HCT116 (cell line): ENCODE measurements around the gene PYGB. TPM values are rescaled to one million over a fixed set of nuclear protein-coding genes. Genes with fewer than 3 reads are reported as not detected.

Experiments
- ATAC-seq: fragments of 200-7000 bp; cut with Tn5 transposase; 2 replicates; pipeline ENCODE4 v1.9.1; 2020; ENCODE audit warnings: mild to moderate bottlenecking, moderate library complexity
- Bru-seq: library from RNA; stranded (reverse); fragments of 400-500 nt; gene quantifications from one replicate; lab custom pipeline; 2021; lab: Mats Ljungman, UMichigan
- BruChase-seq, 2 experiments: library from RNA; stranded (reverse); fragments of 400-500 nt; gene quantifications; one replicate each; lab custom pipeline; 2021; lab: Mats Ljungman, UMichigan
- BruUV-seq: library from RNA; stranded (reverse); fragments of 400-500 nt; replicated peaks from 2 replicates; lab custom pipeline; 2021; lab: Mats Ljungman, UMichigan
- CTCF ChIA-PET: fragments of 300-600 bp; sonication (Branson Sonifier 250); formaldehyde crosslinking; loops from one replicate; lab custom pipeline; 2021; ENCODE audit warnings: antibody characterized with exemption; lab: Charles Lee
- POLR2A ChIA-PET: fragments of 300-600, 350-600 bp; sonication (Branson Sonifier 250); formaldehyde crosslinking; loops from one replicate; lab custom pipeline; 2021; ENCODE audit warnings: antibody characterized with exemption; lab: Charles Lee
- RAD21 ChIA-PET, 2 experiments: fragments of 300-600 bp; sonication (Branson Sonifier 250); formaldehyde crosslinking; loops; one replicate each; lab custom pipeline; 2023; ENCODE audit warnings: low total read pairs in 2 of 2; ENCODE audit not compliant: uncharacterized antibody in 2 of 2, unreplicated experiment in 2 of 2, low non-redundant PET in 1 of 2; lab: Charles Lee
- DNase-seq: peaks from one replicate; pipeline ENCODE4 v3.0.0-alpha.2; 2010; ENCODE audit warnings: low read depth, low spot score
- H2AFZ ChIP-seq: fragments of 200-600 bp; shearing (Covaris generic), sonication (generic); 2 replicates; pipeline ENCODE4 v1.6.1; 2017; ENCODE audit warnings: low read depth, mixed run types, mixed read lengths, antibody characterized with exemption, low read length; ENCODE audit not compliant: poor library complexity, severe bottlenecking
- H3K27ac ChIP-seq: 2 replicates; pipeline ENCODE4 v1.5.1; 2012; ENCODE audit warnings: low read depth, low read length
- H3K27me3 ChIP-seq: fragments of 200-600 bp; sonication (generic); 2 replicates; pipeline ENCODE4 v1.6.1; 2016; ENCODE audit warnings: mixed run types, low read length, mixed read lengths; ENCODE audit not compliant: insufficient read depth
- H3K36me3 ChIP-seq, 2 experiments: fragments of 200-500 bp in 1 of 2; fragments of 200-600 bp in 1 of 2; sonication (Bioruptor generic) in 1 of 2; sonication (generic) in 1 of 2; 2 replicates each; pipeline versions ENCODE4 v1.5.1 to v1.6.1; 2014 to 2016; ENCODE audit warnings: low read length in 2 of 2, inconsistent platforms in 1 of 2, mixed read lengths in 1 of 2, mixed run types in 1 of 2; ENCODE audit not compliant: insufficient read depth in 2 of 2, control insufficient read depth in 1 of 2
- H3K4me1 ChIP-seq, 2 experiments: fragments of 200-600 bp in 1 of 2; sonication (generic) in 1 of 2; 2 replicates each; pipeline versions ENCODE4 v1.5.1 to v1.6.1; 2012 to 2017; ENCODE audit warnings: low read length in 2 of 2, inconsistent platforms in 1 of 2, mild to moderate bottlenecking in 1 of 2, mixed read lengths in 1 of 2, mixed run types in 1 of 2, moderate library complexity in 1 of 2; ENCODE audit not compliant: insufficient read depth in 2 of 2, control insufficient read depth in 1 of 2
- H3K4me2 ChIP-seq: fragments of 200-600 bp; sonication (generic); 2 replicates; pipeline ENCODE4 v1.6.1; 2017; ENCODE audit warnings: mixed run types, low read length, mixed read lengths
- H3K4me3 ChIP-seq, 2 experiments: fragments of 200-600 bp in 1 of 2; sonication (generic) in 1 of 2; replicated peaks in 1 of 2; 2 replicates each; pipeline ENCODE4 v1.5.1; 2011 to 2016; ENCODE audit warnings: low read length in 2 of 2, control low read depth in 1 of 2, low read depth in 1 of 2, mild to moderate bottlenecking in 1 of 2, mixed read lengths in 1 of 2, mixed run types in 1 of 2
- H3K79me2 ChIP-seq: fragments of 200-600 bp; sonication (generic); 2 replicates; pipeline ENCODE4 v1.6.1; 2017; ENCODE audit warnings: mild to moderate bottlenecking, mixed run types, low read length, moderate library complexity, mixed read lengths; ENCODE audit not compliant: insufficient read depth
- H3K9ac ChIP-seq: fragments of 200-600 bp; sonication (generic); 2 replicates; pipeline ENCODE4 v1.6.1; 2016; ENCODE audit warnings: low read length, mixed read lengths
- H3K9me2 ChIP-seq: fragments of 200-600 bp; sonication (generic), shearing (Covaris generic); 2 replicates; pipeline ENCODE4 v1.6.1; 2017; ENCODE audit warnings: mixed run types, mild to moderate bottlenecking, moderate library complexity; ENCODE audit not compliant: insufficient read depth
- H3K9me3 ChIP-seq, 2 experiments: fragments of 200-500 bp in 1 of 2; fragments of 200-600 bp in 1 of 2; sonication (Bioruptor generic) in 1 of 2; sonication (generic) in 1 of 2; 2 replicates each; pipeline ENCODE4 v1.6.1; 2014 to 2017; ENCODE audit warnings: low read length in 2 of 2, mixed read lengths in 2 of 2, inconsistent platforms in 1 of 2, low read depth in 1 of 2, mild to moderate bottlenecking in 1 of 2, mixed run types in 1 of 2, moderate library complexity in 1 of 2; ENCODE audit not compliant: control insufficient read depth in 1 of 2, insufficient read depth in 1 of 2
- H4K20me1 ChIP-seq: fragments of 200-600 bp; sonication (generic), shearing (Covaris generic); 2 replicates; pipeline ENCODE4 v1.6.1; 2017; ENCODE audit warnings: mixed run types, mild to moderate bottlenecking, moderate library complexity; ENCODE audit not compliant: insufficient read depth
- EZH2 ChIP-seq: fragments of 200-600 bp; sonication (generic); IDR thresholded peaks from 2 replicates; pipeline ENCODE4 v1.6.1; 2017; ENCODE audit warnings: antibody characterized with exemption, mixed run types
- FOSL1 ChIP-seq: IDR thresholded peaks from 2 replicates; pipeline ENCODE4 v1.6.1; 2012; ENCODE audit warnings: low read depth
- MAX ChIP-seq: IDR thresholded peaks from 2 replicates; pipeline ENCODE4 v1.6.1; 2012
- POLR2A ChIP-seq: IDR thresholded peaks from 2 replicates; pipeline ENCODE4 v1.7.0; 2011; ENCODE audit warnings: borderline replicate concordance; ENCODE audit not compliant: insufficient read depth, insufficient read length; ENCODE audit errors: extremely low read depth
- POLR2AphosphoS5 ChIP-seq: IDR thresholded peaks from 2 replicates; pipeline ENCODE4 v1.6.1; 2011; ENCODE audit warnings: mild to moderate bottlenecking, low read depth, low read length, moderate library complexity
- SIN3A ChIP-seq: IDR thresholded peaks from 2 replicates; pipeline ENCODE4 v1.6.1; 2012; ENCODE audit warnings: low read depth
- SP1 ChIP-seq: IDR thresholded peaks from 2 replicates; pipeline ENCODE4 v1.6.1; 2012; ENCODE audit warnings: low read depth
- SRF ChIP-seq: IDR thresholded peaks from 2 replicates; pipeline ENCODE4 v1.6.1; 2012; ENCODE audit warnings: low read depth
- YY1 ChIP-seq: IDR thresholded peaks from 2 replicates; pipeline ENCODE4 v1.6.1; 2011; ENCODE audit warnings: low read length, low read depth, moderate library complexity, mild to moderate bottlenecking; ENCODE audit not compliant: insufficient replicate concordance; ENCODE audit errors: extremely low read depth
- ZBTB33 ChIP-seq: IDR thresholded peaks from 2 replicates; pipeline ENCODE4 v1.6.1; 2011; ENCODE audit warnings: mild to moderate bottlenecking, low read length, moderate library complexity; ENCODE audit not compliant: insufficient replicate concordance; ENCODE audit errors: extremely low read depth
- ZFX ChIP-seq: fragments of 450-650 bp; IDR thresholded peaks from 2 replicates; pipeline ENCODE4 v1.6.1; 2017
- intact Hi-C: fragments of 100-400 bp; cut with micrococcal nuclease; formaldehyde crosslinking; loops from 2 replicates; pipeline ENCODE4 v1.10.0; 2022
- long read RNA-seq: library from polyadenylated mRNA; unstranded; transcript quantifications from one replicate; pipeline ENCODE4 v2.0.0, GENCODE V29; 2021; ENCODE audit not compliant: unreplicated experiment
- polyA plus RNA-seq: library from polyadenylated mRNA; unstranded; fragments of >200 nt; gene quantifications from 2 replicates; pipeline ENCODE4 v1.2.1, GENCODE V29; 2012; ENCODE audit warnings: missing spikeins
- total RNA-seq: library from RNA; stranded (reverse); gene quantifications from one replicate; pipeline ENCODE4 v1.2.1, GENCODE V29; 2021; ENCODE audit not compliant: unreplicated experiment

The PYGB gene
- total RNA-seq: 87.8 TPM
- 108 TPM in 2 replicates for polyA plus RNA-seq
- percentile 94 among the genes with signal in this experiment for Bru-seq, nascent RNA
- BruChase-seq, experiment 1, labeled RNA remaining after a 6-hour chase: percentile 96 among the genes with signal in this experiment
- BruChase-seq, experiment 2, labeled RNA remaining after a 2-hour chase: percentile 92 among the genes with signal in this experiment
- long read RNA-seq, full-length matches to known transcripts: 145 of 223 reads
- long read RNA-seq, partial matches to known transcripts: 37 of 223 reads
- long read RNA-seq, other reads (novel, unspliced or antisense): 41 of 223 reads

DNA sequence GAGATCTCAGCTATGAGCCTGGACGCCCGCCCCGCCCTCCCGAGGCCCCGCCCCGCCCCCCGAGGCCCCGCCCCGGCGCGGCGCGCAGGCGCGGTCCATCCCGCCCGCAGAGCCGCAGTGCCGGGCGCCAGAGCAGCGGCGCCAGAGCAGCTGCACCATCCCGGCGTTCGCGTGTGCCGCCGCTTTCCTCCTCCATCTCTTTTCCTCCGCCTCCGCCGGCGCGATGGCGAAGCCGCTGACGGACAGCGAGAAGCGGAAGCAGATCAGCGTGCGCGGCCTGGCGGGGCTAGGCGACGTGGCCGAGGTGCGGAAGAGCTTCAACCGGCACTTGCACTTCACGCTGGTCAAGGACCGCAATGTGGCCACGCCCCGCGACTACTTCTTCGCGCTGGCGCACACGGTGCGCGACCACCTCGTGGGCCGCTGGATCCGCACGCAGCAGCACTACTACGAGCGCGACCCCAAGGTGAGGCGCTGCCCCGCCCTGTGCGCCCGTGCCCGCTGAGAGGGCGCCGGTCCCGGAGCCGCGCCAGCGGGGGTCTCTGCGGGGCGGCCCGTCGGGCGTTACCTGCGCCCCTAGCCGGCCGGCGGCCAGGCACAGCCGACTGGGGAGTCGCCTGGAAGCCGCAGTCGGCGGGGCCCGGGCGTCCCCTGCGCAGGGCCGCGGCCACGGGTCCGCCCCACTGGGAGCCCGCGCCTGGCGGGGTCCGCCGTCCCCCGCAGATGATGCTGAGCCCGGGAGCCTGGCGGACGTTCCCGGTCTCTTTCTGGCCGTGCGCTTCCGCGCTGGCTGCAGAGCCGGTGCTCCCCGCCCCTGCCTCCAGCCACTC lies at the start of gene PYGB:
Gene PYGB (plus strand): TSS at position 130 of the 830 bp plus-strand sequence. CDS start 94 bp downstream, at position 224.
- ATAC-seq (peak; percentile 85), DNase-seq (peak; percentile 41)
- Histone ChIP-seq H3K9me3 (no peaks in the 10 kb centered on the region), H3K9me2 (no peaks in the 10 kb centered on the region), H2AFZ (no peak within 1 kb of the TSS), H3K79me2 (peaks cover 46% of the 10 kb centered on the region), H3K4me1 (peaks cover 27 to 39% of the 10 kb centered on the region in 2 experiments), H3K4me2 (peak within 1 kb of the TSS; percentile 98), H3K27ac (peak within 1 kb of the TSS; percentile 93), H3K4me3 (peak within 1 kb of the TSS; percentile 79 to 80), H4K20me1 (no peaks in the 10 kb centered on the region), H3K36me3 (no peaks in the 10 kb centered on the region; a peak in 1 of 4 replicates), H3K9ac (peak within 1 kb of the TSS; percentile 72), H3K27me3 (no peaks in the 10 kb centered on the region)
- intact Hi-C loops: loop anchor here (1.0 kb wide), 1 partner anchor 25 kb away; no protein-coding TSS in a partner anchor
- BruUV-seq: no TSS peak
- POLR2A ChIA-PET: interaction anchor here (1.2 to 2.7 kb wide), 7 partner anchors 10 to 53 kb away, joined by 4 to 13 read pairs (median 7); partner anchors contain the start of gene ENTPD6
- TF ChIP-seq POLR2AphosphoS5 (peak; percentile 93), MAX (peak; percentile 84), SIN3A (peak; percentile 94), FOSL1 (no peak), ZFX (peak; percentile 65; the same call in 1 of the 2 replicates), SRF (no peak), EZH2 (no peak), ZBTB33 (peak; percentile 22), POLR2A (peak; percentile 96), YY1 (peak; percentile 27), SP1 (peak; percentile 28; the same call in 1 of the 2 replicates)
- RAD21 ChIA-PET: interaction anchor here (1.1 to 1.5 kb wide), 2 partner anchors 62 to 109 kb away, joined by 3 to 4 read pairs; no protein-coding TSS in a partner anchor
- CTCF ChIA-PET: interaction anchor here (0.7 to 2.7 kb wide), 6 partner anchors 9 to 254 kb away, joined by 3 to 14 read pairs (median 4); no protein-coding TSS in a partner anchor
